Left ventricle myocardium inferior (tissue), 1 donor: ENCODE data around the gene RAP1A. TPM values are rescaled to one million over a fixed set of nuclear protein-coding genes. Genes with fewer than 3 reads are reported as not detected.

Source experiments
- DNase-seq: peaks from one replicate; pipeline ENCODE4 v3.0.0-alpha.2; 2020
- H3K27ac ChIP-seq: fragments of 200-600 bp; replicated peaks from 2 replicates; pipeline ENCODE4 v1.8.0; 2021
- H3K27me3 ChIP-seq: fragments of 200-600 bp; 2 replicates; pipeline ENCODE4 v1.8.0; 2021; ENCODE audit warnings: low read depth
- H3K36me3 ChIP-seq: fragments of 200-600 bp; 2 replicates; pipeline ENCODE4 v1.8.0; 2021
- H3K4me1 ChIP-seq: fragments of 200-600 bp; 2 replicates; pipeline ENCODE4 v1.8.0; 2021
- H3K4me3 ChIP-seq: fragments of 200-600 bp; 2 replicates; pipeline ENCODE4 v1.8.0; 2021; ENCODE audit warnings: mild to moderate bottlenecking, moderate library complexity
- H3K9me3 ChIP-seq: fragments of 200-600 bp; replicated peaks from 2 replicates; pipeline ENCODE4 v1.8.0; 2021
- CTCF ChIP-seq: fragments of 200-600 bp; IDR thresholded peaks from 2 replicates; pipeline ENCODE4 v1.8.0; 2021; ENCODE audit warnings: antibody characterized with exemption, mild to moderate bottlenecking, borderline replicate concordance
- intact Hi-C: fragments of 100-400 bp; cut with micrococcal nuclease; formaldehyde crosslinking; loops from one replicate; pipeline ENCODE4 v1.11.0; 2022
- total RNA-seq: library from RNA; stranded (reverse); fragmentation: NEBNext Ultra II Directional; extraction: Animal tissue kit (Norgen Biotek cat#: 25700); gene quantifications from one replicate; pipeline ENCODE4 v1.2.1, GENCODE V29; 2021
- donor health status: DM: no; HTN: yes; CAD: no; lungs with severe emphysema.

The RAP1A gene
- total RNA-seq, 1 donor from 2014 or later: 112 TPM

- DNase-seq: peak; percentile 33
- peak overlapping the region; percentile 23 for H3K27ac ChIP-seq
- H3K27me3 ChIP-seq: no peaks in the 10 kb centered on the region
- H3K36me3 ChIP-seq: no peaks in the 10 kb centered on the region
- no peak overlapping the region for H3K4me3 ChIP-seq
- peaks cover 52% of the 10 kb centered on the region for H3K4me1 ChIP-seq
- no peaks in the 10 kb centered on the region for H3K9me3 ChIP-seq
- intact Hi-C loops: no loop called here
- TF ChIP-seq CTCF: no peak
Observed at GRCh38 chr1:111648806-111649205, 29.2 kb downstream of the RAP1A start.

- Histone ChIP-seq H3K4me3 (no peak overlapping the region), H3K27ac (peak overlapping the region; percentile 6), H3K4me1 (peaks cover 48% of the 10 kb centered on the region), H3K9me3 (no peaks in the 10 kb centered on the region), H3K27me3 (no peaks in the 10 kb centered on the region), H3K36me3 (no peaks in the 10 kb centered on the region)
- intact Hi-C loops: no loop called here
- no peak for TF ChIP-seq CTCF
- DNase-seq: no peak
Observed at GRCh38 chr1:111649227-111649626, 29.6 kb downstream of the RAP1A start.

- H3K36me3 ChIP-seq: no peaks in the 10 kb centered on the region
- DNase-seq: no peak
- peak overlapping the region; percentile 6 for H3K27ac ChIP-seq
- H3K4me3 ChIP-seq: no peak overlapping the region
- TF ChIP-seq CTCF: no peak
- H3K27me3 ChIP-seq: no peaks in the 10 kb centered on the region
- no peaks in the 10 kb centered on the region for H3K9me3 ChIP-seq
- H3K4me1 ChIP-seq: peaks cover 43% of the 10 kb centered on the region
- intact Hi-C loops: no loop called here
Observed at GRCh38 chr1:111649648-111650047, 30.1 kb downstream of the RAP1A start.

- no peak for DNase-seq
- H3K4me3 ChIP-seq: no peak overlapping the region
- H3K9me3 ChIP-seq: no peaks in the 10 kb centered on the region
- H3K27ac ChIP-seq: peak overlapping the region; percentile 3
- TF ChIP-seq CTCF: no peak
- no peaks in the 10 kb centered on the region for H3K27me3 ChIP-seq
- H3K4me1 ChIP-seq: peaks cover 33% of the 10 kb centered on the region
- intact Hi-C loops: no loop called here
- no peaks in the 10 kb centered on the region for H3K36me3 ChIP-seq
Observed at GRCh38 chr1:111653709-111654108, 34.1 kb downstream of the RAP1A start.

- Histone ChIP-seq H3K27ac (no peak overlapping the region), H3K36me3 (no peaks in the 10 kb centered on the region), H3K9me3 (no peaks in the 10 kb centered on the region), H3K4me1 (peaks cover 29% of the 10 kb centered on the region), H3K27me3 (no peaks in the 10 kb centered on the region), H3K4me3 (no peak overlapping the region)
- DNase-seq: no peak
- TF ChIP-seq CTCF: no peak
- intact Hi-C loops: no loop called here
Observed at GRCh38 chr1:111654839-111655238, 35.2 kb downstream of the RAP1A start.
